HG03196 (cell line): ENCODE results near the gene RLIM.
A peak's percentile ranks its signal among the peaks of the same experiment; 100 is the strongest.

Experiments used
- ATAC-seq: cut with Tn5 transposase; IDR thresholded peaks from one replicate; pipeline ENCODE4 v1.9.1; 2021; ENCODE audit not compliant: unreplicated experiment

RLIM gene

GRCh38 chrX:74536832-74537371 is 77.5 kb downstream of the RLIM start:
- ATAC-seq, result peak; percentile 27

GRCh38 chrX:74536152-74536831 is 78.1 kb downstream of the RLIM start:
- peak; percentile 71 for ATAC-seq

GRCh38 chrX:74535408-74536151 is 78.8 kb downstream of the RLIM start:
- peak; percentile 36 for ATAC-seq
